DMS53 (cell line): ENCODE measurements around the gene RBM12.
"Not testable (repeated sequence)": the region's sequence is repeated elsewhere in the genome, so short reads cannot be mapped to it uniquely, and the experiment has no call there.

Source experiments
- DNase-seq: peaks from one replicate; lab custom pipeline; 2025; lab: John Stamatoyannopoulos, UW

RBM12 gene

GRCh38 chr20:35664466-35665206 lies at the start of gene RBM12, which contains the start of gene CPNE1:
TSS of gene RBM12 (minus strand) at chr20:35664900. CDS start at chr20:35655322, 9,578 bp downstream.
TSS of gene CPNE1 (minus strand) at chr20:35664900. CDS start at chr20:35632923, 31,977 bp downstream.
- DNase-seq: peak; percentile 97

- DNase-seq: no peak
Measured at GRCh38 chr20:35714127-35714526, 49.4 kb upstream of the RBM12 start.

GRCh38 chr20:35713120-35713519 lies 48.4 kb upstream of the RBM12 start:
- DNase-seq: not testable (repeated sequence)

- no peak for DNase-seq
Measured at GRCh38 chr20:35711588-35712209, 47.0 kb upstream of the RBM12 start.

- no peak for DNase-seq
Measured at GRCh38 chr20:35710884-35711587, 46.3 kb upstream of the RBM12 start.

- no peak for DNase-seq
Measured at GRCh38 chr20:35710039-35710438, 45.3 kb upstream of the RBM12 start.

- DNase-seq: no peak
Measured at GRCh38 chr20:35709259-35709658, 44.6 kb upstream of the RBM12 start.

- no peak for DNase-seq
Measured at GRCh38 chr20:35708502-35708901, 43.8 kb upstream of the RBM12 start.

- not testable (repeated sequence) for DNase-seq
Measured at GRCh38 chr20:35706591-35707529, 42.2 kb upstream of the RBM12 start.

GRCh38 chr20:35705894-35706293 lies 41.2 kb upstream of the RBM12 start:
- DNase-seq: not testable (repeated sequence)

GRCh38 chr20:35704514-35705261 lies 40.0 kb upstream of the RBM12 start:
- no peak for DNase-seq

- DNase-seq: no peak
Measured at GRCh38 chr20:35702824-35703695, 38.4 kb upstream of the RBM12 start.

- no peak for DNase-seq
Measured at GRCh38 chr20:35702051-35702823, 37.5 kb upstream of the RBM12 start.

GRCh38 chr20:35700625-35701148 lies 36.0 kb upstream of the RBM12 start:
- no peak for DNase-seq

- DNase-seq: peak; percentile 43
Measured at GRCh38 chr20:35699957-35700624, 35.4 kb upstream of the RBM12 start.

- DNase-seq: peak; percentile 90
Measured at GRCh38 chr20:35699127-35699956, 34.6 kb upstream of the RBM12 start, which contains the start of the genes NFS1 and ROMO1. TSS of gene NFS1 (minus strand) at chr20:35699352. CDS start at chr20:35699288, 64 bp downstream. TSS of gene ROMO1 (plus strand) at chr20:35699405. CDS start at chr20:35699633, 228 bp downstream.
